Caco-2 (cell line): Measurements from ENCODE around the gene COX6A2. TPM values are rescaled to one million over a fixed set of nuclear protein-coding genes. Genes with fewer than 3 reads are reported as not detected.

Experiments used
- BruUV-seq: library from RNA; stranded (reverse); fragments of 400-500 nt; replicated peaks from 2 replicates; lab custom pipeline; 2021; lab: Mats Ljungman, UMichigan
- CTCF ChIA-PET: fragments of 300-600 bp; sonication (Branson Sonifier 250); formaldehyde crosslinking; loops from one replicate; lab custom pipeline; 2022; ENCODE audit warnings: antibody characterized with exemption; lab: Charles Lee
- POLR2A ChIA-PET: fragments of 300-600 bp; sonication (Branson Sonifier 250); formaldehyde crosslinking; loops from one replicate; lab custom pipeline; 2022; ENCODE audit warnings: antibody characterized with exemption; lab: Charles Lee
- DNase-seq, 2 experiments: peaks; one replicate each; pipeline versions ENCODE4 v3.0.0 to v3.0.0-alpha.2; 2020 to 2022
- H3K27me3 ChIP-seq: replicated peaks from 2 replicates; pipeline ENCODE4 v1.6.0; 2011; ENCODE audit warnings: low read length; ENCODE audit not compliant: control insufficient read depth, insufficient read depth
- H3K36me3 ChIP-seq: 2 replicates; pipeline ENCODE4 v1.5.1; 2011; ENCODE audit warnings: low read length; ENCODE audit not compliant: control insufficient read depth, insufficient read depth
- H3K4me1 ChIP-seq: fragments of 250-450 bp; sonication (Bioruptor Pico); 2 replicates; pipeline ENCODE4 v1.5.1; 2020; ENCODE audit warnings: mild to moderate bottlenecking
- H3K4me3 ChIP-seq: 2 replicates; pipeline ENCODE4 v1.5.1; 2011; ENCODE audit warnings: low read depth, mild to moderate bottlenecking, control low read depth, low read length
- H3K9me3 ChIP-seq: fragments of 250-450 bp; sonication (Bioruptor Pico); 2 replicates; pipeline ENCODE4 v1.5.1; 2020; ENCODE audit warnings: mild to moderate bottlenecking, moderate library complexity
- H3K27ac Mint-ChIP-seq: one replicate; pipeline ENCODE4 v1.8.0; 2022; ENCODE audit warnings: mixed read lengths; ENCODE audit not compliant: unreplicated experiment
- H3K27me3 Mint-ChIP-seq: one replicate; pipeline ENCODE4 v1.8.0; 2022; ENCODE audit warnings: mixed read lengths; ENCODE audit not compliant: insufficient read depth, unreplicated experiment
- H3K36me3 Mint-ChIP-seq: one replicate; pipeline ENCODE4 v1.8.0; 2022; ENCODE audit warnings: mild to moderate bottlenecking, mixed read lengths; ENCODE audit not compliant: insufficient read depth, unreplicated experiment
- H3K4me1 Mint-ChIP-seq: one replicate; pipeline ENCODE4 v1.8.0; 2022; ENCODE audit warnings: low read depth, mixed read lengths; ENCODE audit not compliant: unreplicated experiment
- H3K4me3 Mint-ChIP-seq: one replicate; pipeline ENCODE4 v1.8.0; 2022; ENCODE audit warnings: mild to moderate bottlenecking, moderate library complexity, mixed read lengths; ENCODE audit not compliant: unreplicated experiment
- H3K9me3 Mint-ChIP-seq: one replicate; pipeline ENCODE4 v1.8.0; 2022; ENCODE audit warnings: mixed read lengths; ENCODE audit not compliant: unreplicated experiment
- intact Hi-C: fragments of 100-400 bp; cut with micrococcal nuclease; formaldehyde crosslinking; loops from one replicate; pipeline ENCODE4 v1.10.0; 2022; ENCODE audit not compliant: unreplicated experiment
- total RNA-seq: library from RNA; stranded (reverse); gene quantifications from 2 replicates; pipeline ENCODE4 v1.2.3, GENCODE V29; 2022
- TF ChIP-seq, protein P1 (sequence below), 2 experiments: fragments of 200-600 bp in 1 of 2; IDR thresholded peaks; 1 replicate in 1 of 2; 2 replicates in 1 of 2; pipeline versions ENCODE4 v1.5.1 to v1.8.0; 2011 to 2022; ENCODE audit warnings: antibody characterized with exemption in 1 of 2, control low read depth in 1 of 2, inconsistent platforms in 1 of 2, low read depth in 1 of 2, low read length in 1 of 2, mild to moderate bottlenecking in 1 of 2, moderate library complexity in 1 of 2; ENCODE audit not compliant: insufficient read depth in 1 of 2, severe bottlenecking in 1 of 2, unreplicated experiment in 1 of 2

Gene COX6A2
- total RNA-seq, 1 experiment from 2014 or later: not detected

DNA sequence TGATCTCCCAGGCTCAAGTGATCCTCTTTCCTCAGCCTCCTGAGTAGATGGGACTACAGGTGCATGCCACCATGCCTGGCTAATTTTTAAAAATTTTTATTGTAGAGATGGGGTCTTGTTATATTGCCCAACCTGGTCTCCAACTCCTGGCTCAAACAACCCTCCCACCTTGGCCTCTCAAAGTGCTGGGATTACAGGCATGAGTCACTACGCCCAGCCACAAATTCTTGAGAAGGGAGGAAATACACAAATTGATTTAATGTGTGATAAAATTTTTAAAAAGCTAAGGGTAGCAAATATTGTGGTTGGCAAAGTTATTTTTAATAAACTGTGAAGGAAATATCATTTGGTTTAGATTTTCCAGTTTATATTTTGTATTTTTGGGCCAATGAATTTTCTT is 25.5 kb downstream of the COX6A2 start:
- intact Hi-C loops: no loop called here
- Histone ChIP-seq H3K4me1 (no peaks in the 10 kb centered on the region), H3K9me3 (no peaks in the 10 kb centered on the region), H3K4me3 (no peak overlapping the region), H3K36me3 (no peaks in the 10 kb centered on the region), H3K27me3 (no peaks in the 10 kb centered on the region)
- Mint-ChIP-seq H3K9me3 (peaks cover 10% of the 10 kb centered on the region), H3K27me3 (no peaks in the 10 kb centered on the region), H3K4me1 (no peaks in the 10 kb centered on the region), H3K4me3 (no peak overlapping the region), H3K27ac (no peak overlapping the region), H3K36me3 (no peaks in the 10 kb centered on the region)
- no peak for DNase-seq
- ChIA-PET POLR2A (no interaction called here), CTCF (no interaction called here)
- no TSS peak for BruUV-seq
- TF ChIP-seq, protein P1, sequence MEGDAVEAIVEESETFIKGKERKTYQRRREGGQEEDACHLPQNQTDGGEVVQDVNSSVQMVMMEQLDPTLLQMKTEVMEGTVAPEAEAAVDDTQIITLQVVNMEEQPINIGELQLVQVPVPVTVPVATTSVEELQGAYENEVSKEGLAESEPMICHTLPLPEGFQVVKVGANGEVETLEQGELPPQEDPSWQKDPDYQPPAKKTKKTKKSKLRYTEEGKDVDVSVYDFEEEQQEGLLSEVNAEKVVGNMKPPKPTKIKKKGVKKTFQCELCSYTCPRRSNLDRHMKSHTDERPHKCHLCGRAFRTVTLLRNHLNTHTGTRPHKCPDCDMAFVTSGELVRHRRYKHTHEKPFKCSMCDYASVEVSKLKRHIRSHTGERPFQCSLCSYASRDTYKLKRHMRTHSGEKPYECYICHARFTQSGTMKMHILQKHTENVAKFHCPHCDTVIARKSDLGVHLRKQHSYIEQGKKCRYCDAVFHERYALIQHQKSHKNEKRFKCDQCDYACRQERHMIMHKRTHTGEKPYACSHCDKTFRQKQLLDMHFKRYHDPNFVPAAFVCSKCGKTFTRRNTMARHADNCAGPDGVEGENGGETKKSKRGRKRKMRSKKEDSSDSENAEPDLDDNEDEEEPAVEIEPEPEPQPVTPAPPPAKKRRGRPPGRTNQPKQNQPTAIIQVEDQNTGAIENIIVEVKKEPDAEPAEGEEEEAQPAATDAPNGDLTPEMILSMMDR (IDR thresholded peaks at IDR 0.05; ENCODE audit: insufficient read depth in 1 of 2, low read depth in 1 of 2, low read length in 1 of 2, severe bottlenecking in 1 of 2, unreplicated experiment in 1 of 2): no peak

DNA sequence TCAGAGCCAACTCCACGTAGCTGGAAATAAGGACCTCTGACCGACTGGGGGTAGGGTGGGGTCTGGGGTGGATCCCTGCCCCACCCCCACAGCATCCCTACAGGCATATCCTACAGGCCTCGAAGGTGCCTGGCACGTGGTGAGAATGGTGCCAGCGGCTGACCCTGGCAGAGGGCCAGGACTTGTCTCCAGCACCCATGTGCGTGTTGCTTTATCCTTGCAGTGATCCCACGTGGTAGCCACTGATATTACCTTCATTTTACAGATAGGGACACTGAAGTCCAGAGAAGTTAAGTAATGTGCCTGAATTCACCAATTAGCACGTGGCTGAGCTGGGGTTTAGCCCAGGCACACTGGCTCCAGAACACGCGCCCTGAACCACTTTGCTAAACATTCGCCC is 26.7 kb downstream of the COX6A2 start:
- intact Hi-C loops: no loop called here
- H3K4me3 ChIP-seq: no peak overlapping the region
- Mint-ChIP-seq H3K9me3 (peaks cover 10% of the 10 kb centered on the region), H3K36me3 (no peaks in the 10 kb centered on the region), H3K4me1 (no peaks in the 10 kb centered on the region), H3K27me3 (no peaks in the 10 kb centered on the region), H3K27ac (no peak overlapping the region), H3K4me3 (no peak overlapping the region)
- CTCF ChIA-PET: no interaction called here
- no peaks in the 10 kb centered on the region for H3K27me3 ChIP-seq
- H3K9me3 ChIP-seq: no peaks in the 10 kb centered on the region
- DNase-seq: no peak
- no peaks in the 10 kb centered on the region for H3K4me1 ChIP-seq
- no TSS peak for BruUV-seq
- POLR2A ChIA-PET: no interaction called here
- TF ChIP-seq, protein P1 (IDR thresholded peaks at IDR 0.05; ENCODE audit: insufficient read depth in 1 of 2, low read depth in 1 of 2, low read length in 1 of 2, severe bottlenecking in 1 of 2, unreplicated experiment in 1 of 2): no peak
- no peaks in the 10 kb centered on the region for H3K36me3 ChIP-seq

DNA sequence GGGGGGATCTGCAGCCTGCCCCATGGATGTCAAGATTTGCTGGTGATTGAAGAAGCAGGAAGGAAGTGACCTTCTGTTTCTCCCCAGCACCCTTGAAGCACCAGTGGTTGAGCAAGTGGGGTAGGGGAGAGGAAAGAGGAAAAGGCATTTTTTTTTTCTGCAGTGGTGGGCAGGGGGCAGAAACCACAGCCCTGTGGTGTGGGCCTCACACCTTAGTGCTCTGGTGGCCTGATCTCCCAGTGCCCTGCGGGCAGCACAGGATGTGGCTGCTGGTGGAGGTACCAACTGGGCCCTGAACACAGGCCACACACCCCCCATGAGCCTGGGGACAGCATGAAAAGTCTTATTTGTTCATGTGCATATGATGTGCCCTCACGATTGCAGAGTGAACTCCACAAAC is 28.0 kb downstream of the COX6A2 start:
- Mint-ChIP-seq H3K27me3 (peaks cover 3% of the 10 kb centered on the region), H3K4me3 (no peak overlapping the region), H3K27ac (no peak overlapping the region), H3K9me3 (peaks cover 10% of the 10 kb centered on the region), H3K36me3 (no peaks in the 10 kb centered on the region), H3K4me1 (no peaks in the 10 kb centered on the region)
- no peaks in the 10 kb centered on the region for H3K36me3 ChIP-seq
- TF ChIP-seq, protein P1 (IDR thresholded peaks at IDR 0.05; ENCODE audit: insufficient read depth in 1 of 2, low read depth in 1 of 2, low read length in 1 of 2, severe bottlenecking in 1 of 2, unreplicated experiment in 1 of 2): no peak
- no peaks in the 10 kb centered on the region for H3K4me1 ChIP-seq
- H3K9me3 ChIP-seq: no peaks in the 10 kb centered on the region
- DNase-seq: no peak
- POLR2A ChIA-PET: no interaction called here
- H3K27me3 ChIP-seq: no peaks in the 10 kb centered on the region
- no peak overlapping the region for H3K4me3 ChIP-seq
- intact Hi-C loops: no loop called here
- CTCF ChIA-PET: no interaction called here
- no TSS peak for BruUV-seq
